Renal pelvis (tissue), 4 donors: ENCODE measurements around the gene CIAO3. TPM values are rescaled to one million over a fixed set of nuclear protein-coding genes. Genes with fewer than 3 reads are reported as not detected.

Experiments
- DNase-seq: peaks from one replicate; pipeline ENCODE4 v3.0.0-alpha.2; 2013
- polyA plus RNA-seq, 3 donors: library from polyadenylated mRNA; unstranded; fragments of 120-200 nt; gene quantifications; one replicate each; pipeline ENCODE4 v1.2.1, GENCODE V29; 2013; ENCODE audit not compliant: insufficient read length in 3 of 3

CIAO3 gene
- polyA plus RNA-seq, 3 donors = 27.1 to 34.9 (median 27.3) TPM

- DNase-seq = no peak
These were observed 988 bp downstream of the CIAO3 start for GRCh38 chr16:739560-740458.

- DNase-seq = no peak
These were observed 3.8 kb downstream of the CIAO3 start for GRCh38 chr16:736936-737481.

GRCh38 chr16:735982-736453 lies 4.8 kb downstream of the CIAO3 start:
- no peak for DNase-seq

GRCh38 chr16:734981-735881 lies 5.6 kb downstream of the CIAO3 start:
- no peak for DNase-seq

GRCh38 chr16:734208-734980 lies 6.4 kb downstream of the CIAO3 start:
- no peak for DNase-seq

- no peak for DNase-seq
These were observed 7.2 kb downstream of the CIAO3 start for GRCh38 chr16:733382-734207.

GRCh38 chr16:732936-733335 lies 7.9 kb downstream of the CIAO3 start:
- DNase-seq = no peak

- no peak for DNase-seq
These were observed 8.5 kb downstream of the CIAO3 start for GRCh38 chr16:732332-732731.

GRCh38 chr16:730666-731509 lies 9.9 kb downstream of the CIAO3 start:
- DNase-seq = no peak

GRCh38 chr16:729768-730665 lies 10.8 kb downstream of the CIAO3 start:
- DNase-seq = no peak

GRCh38 chr16:728890-729744 lies 11.7 kb downstream of the CIAO3 start:
- DNase-seq = no peak

GRCh38 chr16:728131-728889 lies 12.5 kb downstream of the CIAO3 start:
- DNase-seq = no peak

- DNase-seq = no peak
These were observed 13.4 kb downstream of the CIAO3 start for GRCh38 chr16:727291-727977.

GRCh38 chr16:726438-727290 lies 14.1 kb downstream of the CIAO3 start, which contains the start of the genes CCDC78 and HAGHL:
Gene CCDC78, minus strand, starts transcription at chr16:726443. Its CDS starts 76 bp downstream, at chr16:726367.
Gene HAGHL, plus strand, starts transcription at chr16:727106. Its CDS starts 404 bp downstream, at chr16:727510.
- DNase-seq = no peak

- no peak for DNase-seq
These were observed 14.7 kb downstream of the CIAO3 start for GRCh38 chr16:726188-726437.
